ENCODE results near the gene ADGRG1. TPM values are rescaled to one million over a fixed set of nuclear protein-coding genes. Genes with fewer than 3 reads are reported as not detected.

Gene ADGRG1
- total RNA-seq, 2 experiments from 2014 or later = not detected

- Histone ChIP-seq H3K9me3 (ENCODE audit: low read length) (no peaks in the 10 kb centered on the region), H3K79me2 (ENCODE audit: insufficient read depth, low read depth, low read length) (no peaks in the 10 kb centered on the region), H3K36me3 (ENCODE audit: insufficient read depth, low read length) (no peaks in the 10 kb centered on the region), H4K20me1 (ENCODE audit: insufficient read depth, low read length) (no peaks in the 10 kb centered on the region; the same call in 1 of the 2 replicates), H3K4me1 (ENCODE audit: insufficient read depth, low read length, poor library complexity, severe bottlenecking) (no peaks in the 10 kb centered on the region), H3K4me3 (ENCODE audit: low read depth, low read length, poor library complexity, severe bottlenecking) (no peak overlapping the region), H2AFZ (ENCODE audit: low read length) (no peak overlapping the region), H3K27ac (ENCODE audit: low read depth, low read length, poor library complexity, severe bottlenecking) (no peak overlapping the region), H3K4me2 (ENCODE audit: low read length) (no peak overlapping the region), H3K9me2 (ENCODE audit: insufficient read depth, low read length) (no peaks in the 10 kb centered on the region)
- BruUV-seq (replicated peaks) = no TSS peak
- TF ChIP-seq, protein P1, sequence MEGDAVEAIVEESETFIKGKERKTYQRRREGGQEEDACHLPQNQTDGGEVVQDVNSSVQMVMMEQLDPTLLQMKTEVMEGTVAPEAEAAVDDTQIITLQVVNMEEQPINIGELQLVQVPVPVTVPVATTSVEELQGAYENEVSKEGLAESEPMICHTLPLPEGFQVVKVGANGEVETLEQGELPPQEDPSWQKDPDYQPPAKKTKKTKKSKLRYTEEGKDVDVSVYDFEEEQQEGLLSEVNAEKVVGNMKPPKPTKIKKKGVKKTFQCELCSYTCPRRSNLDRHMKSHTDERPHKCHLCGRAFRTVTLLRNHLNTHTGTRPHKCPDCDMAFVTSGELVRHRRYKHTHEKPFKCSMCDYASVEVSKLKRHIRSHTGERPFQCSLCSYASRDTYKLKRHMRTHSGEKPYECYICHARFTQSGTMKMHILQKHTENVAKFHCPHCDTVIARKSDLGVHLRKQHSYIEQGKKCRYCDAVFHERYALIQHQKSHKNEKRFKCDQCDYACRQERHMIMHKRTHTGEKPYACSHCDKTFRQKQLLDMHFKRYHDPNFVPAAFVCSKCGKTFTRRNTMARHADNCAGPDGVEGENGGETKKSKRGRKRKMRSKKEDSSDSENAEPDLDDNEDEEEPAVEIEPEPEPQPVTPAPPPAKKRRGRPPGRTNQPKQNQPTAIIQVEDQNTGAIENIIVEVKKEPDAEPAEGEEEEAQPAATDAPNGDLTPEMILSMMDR (conservative IDR thresholded peaks at IDR 0.05; ENCODE audit: low read length) = no peak
- no peak for TF ChIP-seq EZH2phosphoT487 (IDR thresholded peaks at IDR 0.05; ENCODE audit: borderline replicate concordance, low read depth, low read length)
- ChIA-PET POLR2A (no interaction called here), CTCF (ENCODE audit: unreplicated experiment) (no interaction called here)
- DNase-seq (ENCODE audit: low spot score) = no peak
- intact Hi-C loops (cut with micrococcal nuclease; ENCODE audit: unreplicated experiment) = no loop called here
These were observed 37.8 kb upstream of the ADGRG1 start for GRCh38 chr16:57590654-57591085.

- no peaks in the 10 kb centered on the region for H3K9me2 ChIP-seq (ENCODE audit: insufficient read depth, low read length)
- no peak overlapping the region for H3K27ac ChIP-seq (ENCODE audit: low read depth, low read length, poor library complexity, severe bottlenecking)
- H3K79me2 ChIP-seq (ENCODE audit: insufficient read depth, low read depth, low read length) = no peaks in the 10 kb centered on the region
- H4K20me1 ChIP-seq (ENCODE audit: insufficient read depth, low read length) = no peaks in the 10 kb centered on the region; the same call in 1 of the 2 replicates
- BruUV-seq (replicated peaks) = no TSS peak
- no peak overlapping the region for H3K4me3 ChIP-seq (ENCODE audit: low read depth, low read length, poor library complexity, severe bottlenecking)
- no peak overlapping the region for H3K4me2 ChIP-seq (ENCODE audit: low read length)
- H2AFZ ChIP-seq (ENCODE audit: low read length) = no peak overlapping the region
- H3K9me3 ChIP-seq (ENCODE audit: low read length) = no peaks in the 10 kb centered on the region
- ChIA-PET CTCF (ENCODE audit: unreplicated experiment) (no interaction called here), POLR2A (no interaction called here)
- DNase-seq (ENCODE audit: low spot score) = peak; percentile 52
- TF ChIP-seq, protein P1 (conservative IDR thresholded peaks at IDR 0.05; ENCODE audit: low read length) = peak; percentile 89
- no peak for TF ChIP-seq EZH2phosphoT487 (IDR thresholded peaks at IDR 0.05; ENCODE audit: borderline replicate concordance, low read depth, low read length)
- no peaks in the 10 kb centered on the region for H3K36me3 ChIP-seq (ENCODE audit: insufficient read depth, low read length)
- H3K4me1 ChIP-seq (ENCODE audit: insufficient read depth, low read length, poor library complexity, severe bottlenecking) = no peaks in the 10 kb centered on the region
- intact Hi-C loops (cut with micrococcal nuclease; ENCODE audit: unreplicated experiment) = no loop called here
These were observed 37.2 kb upstream of the ADGRG1 start for GRCh38 chr16:57591086-57591869.

GRCh38 chr16:57591870-57592485, 36.5 kb upstream of the ADGRG1 start:
- ChIA-PET POLR2A (no interaction called here), CTCF (ENCODE audit: unreplicated experiment) (no interaction called here)
- DNase-seq (ENCODE audit: low spot score) = no peak
- no TSS peak for BruUV-seq (replicated peaks)
- Histone ChIP-seq H4K20me1 (ENCODE audit: insufficient read depth, low read length) (no peaks in the 10 kb centered on the region; the same call in 1 of the 2 replicates), H3K79me2 (ENCODE audit: insufficient read depth, low read depth, low read length) (no peaks in the 10 kb centered on the region), H3K27ac (ENCODE audit: low read depth, low read length, poor library complexity, severe bottlenecking) (no peak overlapping the region), H3K4me2 (ENCODE audit: low read length) (no peak overlapping the region), H2AFZ (ENCODE audit: low read length) (no peak overlapping the region), H3K9me3 (ENCODE audit: low read length) (no peaks in the 10 kb centered on the region), H3K4me3 (ENCODE audit: low read depth, low read length, poor library complexity, severe bottlenecking) (no peak overlapping the region), H3K4me1 (ENCODE audit: insufficient read depth, low read length, poor library complexity, severe bottlenecking) (no peaks in the 10 kb centered on the region), H3K36me3 (ENCODE audit: insufficient read depth, low read length) (no peaks in the 10 kb centered on the region), H3K9me2 (ENCODE audit: insufficient read depth, low read length) (no peaks in the 10 kb centered on the region)
- intact Hi-C loops (cut with micrococcal nuclease; ENCODE audit: unreplicated experiment) = no loop called here
- no peak for TF ChIP-seq EZH2phosphoT487 (IDR thresholded peaks at IDR 0.05; ENCODE audit: borderline replicate concordance, low read depth, low read length)
- TF ChIP-seq, protein P1 (conservative IDR thresholded peaks at IDR 0.05; ENCODE audit: low read length) = no peak

Measured in OCI-LY7 (cell line).